Neural crest cell (in vitro differentiated cells): Measurements from ENCODE around the gene DNHD1. TPM values are rescaled to one million over a fixed set of nuclear protein-coding genes. Genes with fewer than 3 reads are reported as not detected.

Experiments used
- DNase-seq: peaks from one replicate; pipeline ENCODE4 v3.0.0; 2021; ENCODE audit warnings: low read depth, mixed read lengths, low spot score
- H3K27ac Mint-ChIP-seq: one replicate; pipeline ENCODE4 v1.8.0; 2021; ENCODE audit warnings: mild to moderate bottlenecking, mixed read lengths; ENCODE audit not compliant: unreplicated experiment
- H3K27me3 Mint-ChIP-seq: 2 replicates; pipeline ENCODE4 v1.8.0; 2021; ENCODE audit warnings: low read depth, mild to moderate bottlenecking, mixed read lengths
- H3K36me3 Mint-ChIP-seq: 2 replicates; pipeline ENCODE4 v1.8.0; 2021; ENCODE audit warnings: low read depth, mild to moderate bottlenecking, mixed read lengths
- H3K4me1 Mint-ChIP-seq: 2 replicates; pipeline ENCODE4 v1.8.0; 2021; ENCODE audit warnings: mixed read lengths
- H3K4me3 Mint-ChIP-seq: one replicate; pipeline ENCODE4 v1.8.0; 2021; ENCODE audit warnings: mild to moderate bottlenecking, mixed read lengths
- H3K9me3 Mint-ChIP-seq: 2 replicates; pipeline ENCODE4 v1.8.0; 2021; ENCODE audit warnings: mixed read lengths
- total RNA-seq: library from RNA; stranded (reverse); gene quantifications from 2 replicates; pipeline ENCODE4 v1.2.1, GENCODE V29; 2021
- TF ChIP-seq, protein P1 (sequence below): fragments of 200-600 bp; sonication (generic); conservative IDR thresholded peaks from 2 replicates; pipeline ENCODE4 v1.5.0; 2021; ENCODE audit warnings: antibody characterized with exemption, mild to moderate bottlenecking

DNHD1 gene
- total RNA-seq, 1 donor from 2014 or later, result 10.2 TPM

DNA sequence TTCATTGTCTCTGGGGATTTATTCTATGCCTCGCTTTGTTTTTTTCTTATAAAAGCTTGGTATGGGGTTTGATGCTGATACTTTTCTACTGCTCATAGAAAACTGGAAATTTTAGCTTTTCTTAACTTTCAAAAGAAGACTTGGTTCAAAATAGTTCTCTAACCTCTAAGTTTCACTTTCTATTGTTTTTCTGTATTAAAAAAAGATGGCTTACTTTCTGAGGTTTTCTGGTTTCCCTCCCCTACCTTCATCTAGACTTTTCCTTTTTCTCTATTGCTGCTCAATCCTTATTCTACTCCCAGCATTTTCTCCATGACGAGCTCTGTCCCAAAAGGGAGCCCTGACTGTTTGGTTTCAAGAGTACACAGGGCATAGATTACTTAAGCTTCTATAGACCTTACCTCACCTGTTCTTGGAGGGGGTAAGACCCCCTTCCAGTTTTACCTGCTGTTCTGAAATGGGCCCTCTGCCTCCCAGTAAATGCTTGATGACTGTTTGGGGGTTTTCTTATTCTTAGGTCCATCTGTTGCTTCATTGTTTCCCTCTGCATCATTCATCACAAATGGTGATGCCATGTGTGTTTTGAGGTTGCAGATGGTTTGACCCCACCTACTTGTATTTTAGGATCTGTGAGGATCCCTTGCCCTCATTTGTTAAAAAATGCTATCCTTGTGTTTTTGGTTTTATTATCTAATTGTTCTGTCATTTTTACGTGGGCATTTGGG is 29.5 kb downstream of the DNHD1 start:
- Mint-ChIP-seq H3K27ac (no peak overlapping the region), H3K27me3 (no peaks in the 10 kb centered on the region), H3K4me1 (no peaks in the 10 kb centered on the region), H3K9me3 (no peaks in the 10 kb centered on the region), H3K4me3 (no peak overlapping the region), H3K36me3 (peaks cover 9% of the 10 kb centered on the region)
- TF ChIP-seq, protein P1, sequence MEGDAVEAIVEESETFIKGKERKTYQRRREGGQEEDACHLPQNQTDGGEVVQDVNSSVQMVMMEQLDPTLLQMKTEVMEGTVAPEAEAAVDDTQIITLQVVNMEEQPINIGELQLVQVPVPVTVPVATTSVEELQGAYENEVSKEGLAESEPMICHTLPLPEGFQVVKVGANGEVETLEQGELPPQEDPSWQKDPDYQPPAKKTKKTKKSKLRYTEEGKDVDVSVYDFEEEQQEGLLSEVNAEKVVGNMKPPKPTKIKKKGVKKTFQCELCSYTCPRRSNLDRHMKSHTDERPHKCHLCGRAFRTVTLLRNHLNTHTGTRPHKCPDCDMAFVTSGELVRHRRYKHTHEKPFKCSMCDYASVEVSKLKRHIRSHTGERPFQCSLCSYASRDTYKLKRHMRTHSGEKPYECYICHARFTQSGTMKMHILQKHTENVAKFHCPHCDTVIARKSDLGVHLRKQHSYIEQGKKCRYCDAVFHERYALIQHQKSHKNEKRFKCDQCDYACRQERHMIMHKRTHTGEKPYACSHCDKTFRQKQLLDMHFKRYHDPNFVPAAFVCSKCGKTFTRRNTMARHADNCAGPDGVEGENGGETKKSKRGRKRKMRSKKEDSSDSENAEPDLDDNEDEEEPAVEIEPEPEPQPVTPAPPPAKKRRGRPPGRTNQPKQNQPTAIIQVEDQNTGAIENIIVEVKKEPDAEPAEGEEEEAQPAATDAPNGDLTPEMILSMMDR, result no peak
- no peak for DNase-seq

DNA sequence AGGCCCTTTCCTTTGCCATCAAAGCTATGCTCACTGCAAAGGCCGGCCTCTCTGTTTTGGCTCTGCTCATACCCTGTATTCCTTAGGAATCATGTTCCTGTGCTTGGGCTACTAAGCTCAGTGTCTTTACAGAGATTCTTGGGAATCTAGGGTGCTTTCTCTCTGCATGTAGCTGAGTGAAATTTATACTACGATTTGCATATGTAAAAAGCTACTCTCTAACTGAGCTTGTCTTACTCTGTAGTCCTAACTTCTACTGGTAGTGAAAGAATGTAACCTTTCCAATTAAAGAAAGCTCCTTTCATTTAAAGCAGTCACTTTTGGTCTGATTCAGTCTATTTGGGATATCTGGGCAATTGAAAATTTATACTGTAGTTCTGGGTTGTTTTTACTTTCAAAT is 32.2 kb downstream of the DNHD1 start:
- no peak for DNase-seq
- TF ChIP-seq, protein P1, result no peak
- H3K4me3 Mint-ChIP-seq, result no peak overlapping the region
- no peaks in the 10 kb centered on the region for H3K27me3 Mint-ChIP-seq
- peaks cover 3% of the 10 kb centered on the region for H3K36me3 Mint-ChIP-seq
- H3K27ac Mint-ChIP-seq, result no peak overlapping the region
- H3K4me1 Mint-ChIP-seq, result no peaks in the 10 kb centered on the region
- H3K9me3 Mint-ChIP-seq, result no peaks in the 10 kb centered on the region

DNA sequence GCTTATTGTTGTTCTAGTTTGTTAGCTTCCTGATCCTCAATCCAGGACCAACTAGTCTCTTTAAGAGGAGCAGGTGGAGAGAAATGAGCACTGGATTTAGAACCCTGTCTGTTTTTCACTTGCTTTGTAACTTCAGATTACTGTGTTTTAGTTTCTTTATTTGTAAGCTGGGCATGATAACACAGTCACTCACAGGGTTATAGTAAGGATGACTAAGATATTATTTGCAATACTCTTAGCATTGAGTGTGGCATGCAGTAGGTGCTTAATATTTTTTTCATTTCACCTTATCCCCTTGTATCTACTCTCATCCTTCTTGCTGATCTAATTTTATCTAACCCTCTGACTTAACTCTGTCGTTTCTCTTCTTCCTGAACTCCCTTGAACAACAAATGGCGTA is 33.8 kb downstream of the DNHD1 start:
- no peak for DNase-seq
- Mint-ChIP-seq H3K4me3 (no peak overlapping the region), H3K36me3 (no peaks in the 10 kb centered on the region), H3K4me1 (no peaks in the 10 kb centered on the region), H3K9me3 (no peaks in the 10 kb centered on the region), H3K27me3 (no peaks in the 10 kb centered on the region), H3K27ac (no peak overlapping the region)
- TF ChIP-seq, protein P1, result no peak

DNA sequence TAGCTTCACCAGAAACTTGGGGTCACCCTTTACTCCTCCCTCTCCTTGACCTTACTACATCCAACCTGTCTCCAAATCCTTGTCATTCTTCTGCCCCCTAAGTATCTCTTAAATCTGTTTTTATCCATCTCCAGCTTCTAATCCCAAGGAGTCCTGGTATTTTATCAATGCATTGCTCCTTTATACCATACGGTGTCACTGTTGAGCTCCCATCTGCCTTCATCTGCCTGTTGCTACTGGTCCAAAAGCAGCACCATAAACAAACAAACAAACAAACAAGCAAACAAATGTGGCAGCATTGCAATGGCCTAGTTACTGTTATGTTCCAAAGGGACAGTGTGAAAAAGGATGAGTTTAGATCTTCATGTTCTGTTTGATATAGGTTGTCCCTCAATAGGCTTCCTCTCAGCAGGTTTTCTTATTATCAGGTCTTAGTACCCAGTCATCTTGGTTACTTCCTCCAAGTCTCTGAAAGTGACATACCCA is 34.2 kb downstream of the DNHD1 start:
- TF ChIP-seq, protein P1, result peak; percentile 79
- Mint-ChIP-seq H3K4me1 (no peaks in the 10 kb centered on the region), H3K9me3 (no peaks in the 10 kb centered on the region), H3K27ac (no peak overlapping the region), H3K27me3 (no peaks in the 10 kb centered on the region), H3K4me3 (no peak overlapping the region), H3K36me3 (no peaks in the 10 kb centered on the region)
- DNase-seq, result peak; percentile 28

DNA sequence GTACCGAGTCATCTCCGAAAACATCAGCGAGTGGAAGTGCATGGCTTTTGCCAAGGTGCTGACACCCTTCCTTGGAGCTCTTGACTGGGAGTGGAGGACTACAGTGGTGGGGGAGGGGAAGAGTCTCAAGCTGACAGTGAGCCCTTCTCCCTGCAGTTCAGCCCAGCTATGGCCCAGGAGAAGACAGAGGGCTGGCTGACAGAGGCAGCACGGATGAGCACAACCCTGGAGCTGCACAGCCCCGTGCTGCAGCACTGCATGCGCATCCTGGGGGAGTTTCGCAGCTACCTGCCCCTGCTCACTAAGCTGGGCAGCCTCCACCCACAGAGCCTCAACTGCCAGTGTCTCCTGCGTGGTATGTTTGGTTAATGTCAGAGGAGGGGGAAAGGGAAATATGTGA is 41.4 kb downstream of the DNHD1 start:
- H3K27me3 Mint-ChIP-seq, result no peaks in the 10 kb centered on the region
- H3K27ac Mint-ChIP-seq, result no peak overlapping the region

More for the DNA sequence above, 41.4 kb downstream of the DNHD1 start:
- TF ChIP-seq, protein P1, result no peak
- Mint-ChIP-seq H3K9me3 (no peaks in the 10 kb centered on the region), H3K4me3 (no peak overlapping the region), H3K4me1 (peaks cover 6% of the 10 kb centered on the region), H3K36me3 (no peaks in the 10 kb centered on the region)
- DNase-seq, result no peak
